ENCODE measurements around the gene NLGN1. TPM values are rescaled to one million over a fixed set of nuclear protein-coding genes. Genes with fewer than 3 reads are reported as not detected.

Gene NLGN1
- total RNA-seq, 1 donor from 2014 or later, result 34.8 TPM

- Histone ChIP-seq H3K9ac (no peak overlapping the region), H3K36me3 (no peaks in the 10 kb centered on the region), H3K4me3 (no peak overlapping the region), H4K20me1 (ENCODE audit: low read depth) (no peaks in the 10 kb centered on the region), H3K27me3 (no peaks in the 10 kb centered on the region), H2AFZ (replicated peaks) (no peak overlapping the region), H3K4me1 (no peaks in the 10 kb centered on the region), H3F3A (ENCODE audit: low read depth) (no peaks in the 10 kb centered on the region), H3K79me2 (ENCODE audit: low read depth) (no peaks in the 10 kb centered on the region), H3K9me3 (ENCODE audit: low read depth) (no peaks in the 10 kb centered on the region), H3K4me2 (no peak overlapping the region), H3K27ac (no peak overlapping the region)
- Mint-ChIP-seq H3K36me3 (peaks cover 7% of the 10 kb centered on the region), H3K27ac (no peak overlapping the region), H3K4me1 (no peaks in the 10 kb centered on the region), H3K4me3 (no peak overlapping the region), H3K9me3 (no peaks in the 10 kb centered on the region), H3K27me3 (ENCODE audit: insufficient read depth, low read depth) (no peaks in the 10 kb centered on the region)
- DNase-seq (ENCODE audit: low spot score), result no peak
- no peak for TF ChIP-seq EZH2 (IDR thresholded peaks at IDR 0.05)
- TF ChIP-seq EZH2phosphoT487 (IDR thresholded peaks at IDR 0.05), result no peak
- TF ChIP-seq CTCF (IDR thresholded peaks at IDR 0.05), result no peak
Measured at GRCh38 chr3:173614522-173614921, 217.0 kb downstream of the NLGN1 start.

GRCh38 chr3:173615661-173616060 lies 218.1 kb downstream of the NLGN1 start:
- H3K4me1 ChIP-seq, result no peaks in the 10 kb centered on the region
- Mint-ChIP-seq H3K27ac (no peak overlapping the region), H3K27me3 (ENCODE audit: insufficient read depth, low read depth) (no peaks in the 10 kb centered on the region), H3K36me3 (peaks cover 7% of the 10 kb centered on the region), H3K9me3 (no peaks in the 10 kb centered on the region), H3K4me1 (no peaks in the 10 kb centered on the region), H3K4me3 (no peak overlapping the region)
- H3K9me3 ChIP-seq (ENCODE audit: low read depth), result no peaks in the 10 kb centered on the region
- H3K27ac ChIP-seq, result no peak overlapping the region
- no peak overlapping the region for H2AFZ ChIP-seq (replicated peaks)
- no peak overlapping the region for H3K9ac ChIP-seq
- H3K27me3 ChIP-seq, result no peaks in the 10 kb centered on the region
- DNase-seq (ENCODE audit: low spot score), result no peak
- no peaks in the 10 kb centered on the region for H4K20me1 ChIP-seq (ENCODE audit: low read depth)
- H3F3A ChIP-seq (ENCODE audit: low read depth), result no peaks in the 10 kb centered on the region
- no peak for TF ChIP-seq EZH2 (IDR thresholded peaks at IDR 0.05)
- no peaks in the 10 kb centered on the region for H3K79me2 ChIP-seq (ENCODE audit: low read depth)
- H3K36me3 ChIP-seq, result no peaks in the 10 kb centered on the region
- no peak overlapping the region for H3K4me2 ChIP-seq
- H3K4me3 ChIP-seq, result no peak overlapping the region

GRCh38 chr3:173617490-173617889 lies 219.9 kb downstream of the NLGN1 start:
- Histone ChIP-seq H2AFZ (replicated peaks) (no peak overlapping the region), H3K27ac (no peak overlapping the region), H3K9ac (no peak overlapping the region), H3K79me2 (ENCODE audit: low read depth) (no peaks in the 10 kb centered on the region), H3K27me3 (no peaks in the 10 kb centered on the region), H3K36me3 (no peaks in the 10 kb centered on the region), H3K4me3 (no peak overlapping the region), H3K4me2 (no peak overlapping the region), H3F3A (ENCODE audit: low read depth) (no peaks in the 10 kb centered on the region), H4K20me1 (ENCODE audit: low read depth) (no peaks in the 10 kb centered on the region), H3K9me3 (ENCODE audit: low read depth) (no peaks in the 10 kb centered on the region), H3K4me1 (no peaks in the 10 kb centered on the region)
- no peak for TF ChIP-seq EZH2phosphoT487 (IDR thresholded peaks at IDR 0.05)
- TF ChIP-seq EZH2 (IDR thresholded peaks at IDR 0.05), result no peak
- no peak for TF ChIP-seq CTCF (IDR thresholded peaks at IDR 0.05)
- H3K4me3 Mint-ChIP-seq, result no peak overlapping the region
- peaks cover 7% of the 10 kb centered on the region for H3K36me3 Mint-ChIP-seq
- H3K27me3 Mint-ChIP-seq (ENCODE audit: insufficient read depth, low read depth), result no peaks in the 10 kb centered on the region
- no peak for DNase-seq (ENCODE audit: low spot score)
- H3K4me1 Mint-ChIP-seq, result no peaks in the 10 kb centered on the region
- no peaks in the 10 kb centered on the region for H3K9me3 Mint-ChIP-seq
- no peak overlapping the region for H3K27ac Mint-ChIP-seq

GRCh38 chr3:173618148-173618547 lies 220.6 kb downstream of the NLGN1 start:
- H3F3A ChIP-seq (ENCODE audit: low read depth), result no peaks in the 10 kb centered on the region
- no peak overlapping the region for H3K4me3 ChIP-seq
- no peak overlapping the region for H3K27ac ChIP-seq
- no peak for DNase-seq (ENCODE audit: low spot score)
- Mint-ChIP-seq H3K27me3 (ENCODE audit: insufficient read depth, low read depth) (no peaks in the 10 kb centered on the region), H3K4me3 (no peak overlapping the region), H3K4me1 (no peaks in the 10 kb centered on the region), H3K9me3 (no peaks in the 10 kb centered on the region), H3K36me3 (peaks cover 7% of the 10 kb centered on the region), H3K27ac (no peak overlapping the region)
- H4K20me1 ChIP-seq (ENCODE audit: low read depth), result no peaks in the 10 kb centered on the region
- no peak overlapping the region for H3K4me2 ChIP-seq
- no peaks in the 10 kb centered on the region for H3K27me3 ChIP-seq
- no peaks in the 10 kb centered on the region for H3K9me3 ChIP-seq (ENCODE audit: low read depth)
- H2AFZ ChIP-seq (replicated peaks), result no peak overlapping the region
- no peaks in the 10 kb centered on the region for H3K36me3 ChIP-seq
- no peaks in the 10 kb centered on the region for H3K4me1 ChIP-seq
- H3K79me2 ChIP-seq (ENCODE audit: low read depth), result no peaks in the 10 kb centered on the region
- no peak overlapping the region for H3K9ac ChIP-seq
- TF ChIP-seq CTCF (IDR thresholded peaks at IDR 0.05), result no peak
- TF ChIP-seq EZH2phosphoT487 (IDR thresholded peaks at IDR 0.05), result no peak
- TF ChIP-seq EZH2 (IDR thresholded peaks at IDR 0.05), result no peak
